OCI-LY7 (cell line): Measurements from ENCODE around the gene TYW1. TPM values are rescaled to one million over a fixed set of nuclear protein-coding genes. Genes with fewer than 3 reads are reported as not detected.

ENCODE experiments used
- BruUV-seq: library from RNA; stranded (reverse); fragments of 400-500 nt; replicated peaks from 2 replicates; lab custom pipeline; 2021; lab: Mats Ljungman, UMichigan
- CTCF ChIA-PET: fragments of 300-600 bp; sonication (Branson Sonifier 250); formaldehyde crosslinking; loops from one replicate; lab custom pipeline; 2022; ENCODE audit warnings: antibody characterized with exemption; ENCODE audit not compliant: unreplicated experiment; lab: Charles Lee
- POLR2A ChIA-PET: fragments of 300-600 bp; sonication (Branson Sonifier 250); formaldehyde crosslinking; loops from one replicate; lab custom pipeline; 2022; ENCODE audit warnings: antibody characterized with exemption; lab: Charles Lee
- DNase-seq: peaks from one replicate; pipeline ENCODE4 v3.0.0-alpha.2; 2015; ENCODE audit warnings: low spot score
- H2AFZ ChIP-seq: fragments of 200-600 bp; sonication (generic), shearing (Covaris generic); 2 replicates; pipeline ENCODE4 v1.6.1; 2014; ENCODE audit warnings: mild to moderate bottlenecking, antibody characterized with exemption, low read length, moderate library complexity
- H3K27ac ChIP-seq: fragments of 200-600 bp; sonication (generic); 2 replicates; pipeline ENCODE4 v1.5.1; 2014; ENCODE audit warnings: mixed run types, low read depth, mild to moderate bottlenecking, moderate library complexity, low read length, inconsistent platforms; ENCODE audit not compliant: poor library complexity, severe bottlenecking
- H3K36me3 ChIP-seq: fragments of 200-600 bp; sonication (generic); 2 replicates; pipeline ENCODE4 v1.6.1; 2014; ENCODE audit warnings: mild to moderate bottlenecking, antibody characterized with exemption, low read length, moderate library complexity, mixed read lengths; ENCODE audit not compliant: insufficient read depth
- H3K4me1 ChIP-seq: fragments of 200-600 bp; sonication (generic); 2 replicates; pipeline ENCODE4 v1.5.1; 2014; ENCODE audit warnings: mild to moderate bottlenecking, low read length; ENCODE audit not compliant: insufficient read depth, poor library complexity, severe bottlenecking
- H3K4me2 ChIP-seq: fragments of 200-600 bp; sonication (generic); 2 replicates; pipeline ENCODE4 v1.6.1; 2014; ENCODE audit warnings: mild to moderate bottlenecking, low read length
- H3K4me3 ChIP-seq: fragments of 200-600 bp; sonication (generic); 2 replicates; pipeline ENCODE4 v1.5.1; 2014; ENCODE audit warnings: mild to moderate bottlenecking, low read depth, low read length; ENCODE audit not compliant: poor library complexity, severe bottlenecking
- H3K79me2 ChIP-seq: fragments of 200-600 bp; sonication (generic); 2 replicates; pipeline ENCODE4 v1.6.1; 2016; ENCODE audit warnings: low read depth, mild to moderate bottlenecking, low read length, moderate library complexity, mixed read lengths; ENCODE audit not compliant: insufficient read depth
- H3K9me2 ChIP-seq: fragments of 200-600 bp; sonication (generic); 2 replicates; pipeline ENCODE4 v1.6.1; 2016; ENCODE audit warnings: mild to moderate bottlenecking, low read length, mixed read lengths; ENCODE audit not compliant: insufficient read depth
- H3K9me3 ChIP-seq: fragments of 200-600 bp; sonication (generic); 2 replicates; pipeline ENCODE4 v1.6.1; 2014; ENCODE audit warnings: mild to moderate bottlenecking, mixed run types, low read length, mixed read lengths
- H4K20me1 ChIP-seq: fragments of 200-600 bp; sonication (generic); 2 replicates; pipeline ENCODE4 v1.6.1; 2014; ENCODE audit warnings: mild to moderate bottlenecking, antibody characterized with exemption, low read length, moderate library complexity, mixed read lengths; ENCODE audit not compliant: insufficient read depth
- CTCF ChIP-seq: fragments of 200-600 bp; sonication (generic); conservative IDR thresholded peaks from 2 replicates; pipeline ENCODE4 v1.5.1; 2014; ENCODE audit warnings: mild to moderate bottlenecking, antibody characterized with exemption, low read length, moderate library complexity, mixed read lengths
- EZH2phosphoT487 ChIP-seq: fragments of 200-600 bp; sonication (generic); IDR thresholded peaks from 2 replicates; pipeline ENCODE4 v1.6.1; 2018; ENCODE audit warnings: low read depth, borderline replicate concordance, mild to moderate bottlenecking, mixed run types, antibody characterized with exemption, low read length, moderate library complexity, mixed read lengths
- intact Hi-C: fragments of 100-400 bp; cut with micrococcal nuclease; formaldehyde crosslinking; loops from one replicate; pipeline ENCODE4 v1.10.0; 2022; ENCODE audit not compliant: unreplicated experiment
- total RNA-seq, 2 experiments: library from RNA; depleted of rRNA in 1 of 2; stranded (reverse); fragments of >200 nt in 1 of 2; shearing (Covaris generic) in 1 of 2; gene quantifications; 2 replicates each; pipeline ENCODE4 v1.2.3, GENCODE V29; 2014 to 2022

Gene TYW1
- total RNA-seq, 2 experiments from 2014 or later = 17.3 to 22.3 TPM

- H4K20me1 ChIP-seq = no peaks in the 10 kb centered on the region
- no peaks in the 10 kb centered on the region for H3K9me2 ChIP-seq
- ChIA-PET CTCF (no interaction called here), POLR2A (no interaction called here)
- intact Hi-C loops = no loop called here
- H3K27ac ChIP-seq = no peak overlapping the region
- no peaks in the 10 kb centered on the region for H3K79me2 ChIP-seq
- H3K4me3 ChIP-seq = no peak overlapping the region
- DNase-seq = no peak
- H3K9me3 ChIP-seq = no peaks in the 10 kb centered on the region
- H3K36me3 ChIP-seq = peaks cover 61% of the 10 kb centered on the region
- TF ChIP-seq EZH2phosphoT487 (no peak), CTCF (no peak)
- no peak overlapping the region for H3K4me2 ChIP-seq
- no peaks in the 10 kb centered on the region for H3K4me1 ChIP-seq
- no TSS peak for BruUV-seq
- H2AFZ ChIP-seq = no peak overlapping the region
These were observed 22.3 kb downstream of the TYW1 start for GRCh38 chr7:67018940-67019339.

GRCh38 chr7:67019562-67020390, 23.1 kb downstream of the TYW1 start:
- Histone ChIP-seq H4K20me1 (no peaks in the 10 kb centered on the region), H2AFZ (no peak overlapping the region), H3K4me2 (no peak overlapping the region), H3K4me1 (no peaks in the 10 kb centered on the region), H3K27ac (no peak overlapping the region), H3K4me3 (no peak overlapping the region), H3K9me3 (no peaks in the 10 kb centered on the region), H3K9me2 (no peaks in the 10 kb centered on the region), H3K79me2 (no peaks in the 10 kb centered on the region), H3K36me3 (peaks cover 52% of the 10 kb centered on the region)
- intact Hi-C loops = no loop called here
- BruUV-seq = no TSS peak
- POLR2A ChIA-PET = no interaction called here
- TF ChIP-seq EZH2phosphoT487 = no peak
- TF ChIP-seq CTCF = no peak
- DNase-seq = no peak
- CTCF ChIA-PET = no interaction called here

- Histone ChIP-seq H3K4me2 (no peak overlapping the region), H3K9me3 (no peaks in the 10 kb centered on the region), H3K4me3 (no peak overlapping the region), H2AFZ (no peak overlapping the region), H4K20me1 (no peaks in the 10 kb centered on the region), H3K4me1 (no peaks in the 10 kb centered on the region), H3K36me3 (peaks cover 51% of the 10 kb centered on the region), H3K9me2 (no peaks in the 10 kb centered on the region), H3K79me2 (no peaks in the 10 kb centered on the region), H3K27ac (no peak overlapping the region)
- BruUV-seq = no TSS peak
- ChIA-PET CTCF (no interaction called here), POLR2A (interaction anchor here (0.9 kb wide), 1 partner anchor 180 kb away, joined by 3 read pairs; no protein-coding TSS in a partner anchor)
- no peak for DNase-seq
- no peak for TF ChIP-seq EZH2phosphoT487
- intact Hi-C loops = no loop called here
These were observed 24.6 kb downstream of the TYW1 start for GRCh38 chr7:67021260-67021659.
